HG03378 (cell line): Measurements from ENCODE around the gene SLCO3A1.
"Not testable (repeated sequence)": the region's sequence is repeated elsewhere in the genome, so short reads cannot be mapped to it uniquely, and the experiment has no call there.

Experiments
- ATAC-seq: cut with Tn5 transposase; IDR thresholded peaks from one replicate; pipeline ENCODE4 v1.9.1; 2021; ENCODE audit warnings: mild to moderate bottlenecking, moderate library complexity; ENCODE audit not compliant: unreplicated experiment

SLCO3A1 gene

GRCh38 chr15:91961357-91961756, 107.8 kb downstream of the SLCO3A1 start:
- no peak for ATAC-seq

DNA sequence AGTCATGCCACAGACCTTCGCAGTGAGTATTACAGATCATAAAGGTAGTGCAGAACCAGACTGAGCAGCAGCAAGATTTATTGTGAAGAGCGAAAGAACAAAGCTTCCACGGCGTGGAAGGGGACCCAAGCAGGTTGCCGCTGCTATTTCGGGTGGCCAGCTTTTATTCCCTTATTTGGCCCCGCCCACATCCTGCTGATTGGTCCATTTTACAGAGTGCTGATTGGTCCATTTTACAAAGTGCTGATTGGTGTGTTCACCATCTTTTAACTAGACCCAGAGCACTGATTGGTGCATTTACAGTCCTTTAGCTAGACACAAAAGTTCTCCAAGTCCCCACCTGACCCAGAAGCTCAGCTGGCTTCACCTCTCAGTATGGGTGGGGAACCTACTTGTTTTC, 110.2 kb downstream of the SLCO3A1 start:
- not testable (repeated sequence) for ATAC-seq

DNA sequence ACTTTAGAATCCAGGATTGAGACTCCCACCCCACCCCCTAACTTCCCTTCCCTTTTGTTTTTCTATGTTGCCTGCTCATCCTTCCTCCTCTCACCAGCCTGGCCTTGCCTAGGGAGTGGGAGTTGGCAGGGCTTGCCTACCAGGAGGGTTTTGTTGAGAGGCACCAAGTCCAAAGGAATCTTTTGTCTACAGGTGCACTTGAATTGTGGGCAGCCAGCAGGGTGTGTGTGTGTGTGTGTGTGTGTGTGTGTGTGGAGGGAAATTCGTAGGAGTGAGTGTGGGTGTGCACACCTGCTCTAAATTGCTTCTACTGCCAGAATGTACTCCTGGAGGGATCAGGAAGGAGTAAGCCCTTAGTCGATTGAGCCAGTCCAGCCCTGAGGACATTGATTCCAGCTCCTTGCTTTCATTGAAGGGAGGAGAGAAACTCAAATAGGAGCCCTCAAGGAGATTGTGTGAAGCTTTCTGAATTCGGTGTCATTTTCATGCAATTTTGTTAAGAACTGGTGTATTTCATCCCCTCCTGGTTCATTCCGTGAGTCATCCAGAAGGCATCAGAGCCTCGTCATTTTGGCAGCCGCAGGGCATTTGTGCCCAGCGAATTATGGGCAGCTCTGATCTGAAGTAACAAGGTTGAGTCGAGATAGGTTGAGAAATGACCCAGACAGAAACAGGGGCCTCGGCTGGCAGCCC, 112.1 kb downstream of the SLCO3A1 start:
- ATAC-seq: no peak

GRCh38 chr15:91966194-91966552, 112.7 kb downstream of the SLCO3A1 start:
- no peak for ATAC-seq

DNA sequence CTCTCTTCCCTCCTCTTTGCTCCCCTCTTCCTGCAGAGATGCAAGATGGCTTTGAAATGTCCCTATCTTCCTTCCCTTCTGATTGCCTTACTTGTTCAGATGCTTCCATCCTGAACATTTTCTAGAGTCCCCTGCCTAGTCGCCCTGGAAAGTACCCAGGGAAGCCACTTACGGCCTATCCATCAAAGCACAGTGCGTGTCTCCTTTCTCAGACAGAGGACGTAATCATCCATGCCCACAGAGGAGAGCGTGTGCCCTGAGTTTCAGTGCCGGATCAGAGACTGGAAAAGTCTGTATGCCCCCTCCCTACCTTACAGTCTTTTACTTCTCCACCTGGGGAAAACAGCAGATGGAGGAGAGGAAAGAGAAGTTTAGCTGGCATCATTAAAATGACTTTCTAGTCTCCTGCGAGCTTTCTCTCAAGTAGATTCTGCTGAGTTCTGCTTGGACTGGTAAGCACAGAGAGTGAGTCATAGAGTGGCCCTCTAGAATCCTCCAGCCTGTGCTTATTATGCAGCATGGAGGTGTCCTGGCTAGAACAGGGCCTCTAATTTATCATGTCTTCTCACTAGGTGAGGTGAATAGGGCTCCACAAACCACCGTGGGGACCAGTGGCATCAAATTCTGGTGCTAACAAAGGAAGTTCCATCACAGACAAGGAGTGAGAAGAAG, 114.6 kb downstream of the SLCO3A1 start:
- no peak for ATAC-seq

DNA sequence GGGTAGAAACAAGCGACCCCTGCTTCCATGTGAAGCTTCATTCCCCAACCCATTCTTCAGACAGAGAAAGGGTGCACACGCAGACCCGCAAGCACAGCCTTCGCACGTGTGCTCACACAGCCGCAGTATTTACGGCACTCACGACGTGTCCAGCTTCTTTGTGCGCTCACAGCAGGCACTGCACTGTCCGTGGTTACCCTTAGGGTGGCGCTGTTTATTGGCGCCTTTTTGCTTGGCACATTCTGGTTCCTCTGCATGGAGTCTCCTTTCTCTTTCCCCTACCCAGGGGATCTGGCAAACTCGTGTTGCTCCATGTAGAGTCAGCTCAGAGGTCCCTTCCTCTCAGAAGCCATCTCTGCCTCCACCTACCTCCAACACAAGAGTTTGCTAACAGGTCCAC, 115.1 kb downstream of the SLCO3A1 start:
- ATAC-seq: no peak

GRCh38 chr15:91970142-91970541, 116.6 kb downstream of the SLCO3A1 start:
- ATAC-seq: no peak

DNA sequence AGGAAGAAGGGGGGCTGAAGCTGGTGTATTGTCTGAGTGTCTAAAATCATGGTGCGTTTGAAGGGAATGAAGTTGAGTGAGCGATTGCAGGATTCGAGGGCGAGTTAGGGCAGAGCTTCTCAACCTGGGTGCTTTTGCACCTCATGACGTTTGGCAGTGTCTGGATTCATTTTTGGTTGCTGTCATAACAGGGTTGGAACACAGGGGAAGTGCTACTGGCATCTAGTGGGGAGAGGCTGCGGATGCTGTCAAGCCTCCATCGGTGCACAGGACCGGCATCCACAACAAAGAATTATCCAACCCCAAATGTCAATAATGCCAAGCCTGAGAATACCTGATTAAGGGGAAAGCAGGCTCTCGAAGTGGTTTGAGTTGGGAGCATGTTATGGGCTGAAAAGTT, 120.0 kb downstream of the SLCO3A1 start:
- no peak for ATAC-seq

GRCh38 chr15:91974321-91974720, 120.8 kb downstream of the SLCO3A1 start:
- ATAC-seq: no peak

GRCh38 chr15:91975241-91975978, 121.9 kb downstream of the SLCO3A1 start:
- ATAC-seq: no peak

DNA sequence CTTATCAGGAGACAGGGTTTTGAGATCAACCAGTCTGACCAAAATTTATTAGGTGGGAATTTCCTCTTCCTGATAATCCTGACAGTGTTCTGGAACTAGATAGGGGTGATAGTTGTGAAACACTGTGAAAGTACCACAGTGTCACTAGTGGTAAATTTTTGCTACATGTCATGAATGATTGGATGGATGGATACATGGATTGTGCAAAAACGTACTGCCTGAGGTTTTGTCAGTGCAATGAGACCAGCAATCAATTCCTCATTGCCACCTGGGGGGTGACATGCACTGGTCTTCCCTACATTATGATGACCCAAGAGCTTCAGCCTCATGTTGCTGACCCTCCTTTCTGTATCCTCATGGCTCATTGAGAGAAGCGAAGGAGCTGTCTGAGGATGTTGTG, 123.5 kb downstream of the SLCO3A1 start:
- ATAC-seq: no peak

DNA sequence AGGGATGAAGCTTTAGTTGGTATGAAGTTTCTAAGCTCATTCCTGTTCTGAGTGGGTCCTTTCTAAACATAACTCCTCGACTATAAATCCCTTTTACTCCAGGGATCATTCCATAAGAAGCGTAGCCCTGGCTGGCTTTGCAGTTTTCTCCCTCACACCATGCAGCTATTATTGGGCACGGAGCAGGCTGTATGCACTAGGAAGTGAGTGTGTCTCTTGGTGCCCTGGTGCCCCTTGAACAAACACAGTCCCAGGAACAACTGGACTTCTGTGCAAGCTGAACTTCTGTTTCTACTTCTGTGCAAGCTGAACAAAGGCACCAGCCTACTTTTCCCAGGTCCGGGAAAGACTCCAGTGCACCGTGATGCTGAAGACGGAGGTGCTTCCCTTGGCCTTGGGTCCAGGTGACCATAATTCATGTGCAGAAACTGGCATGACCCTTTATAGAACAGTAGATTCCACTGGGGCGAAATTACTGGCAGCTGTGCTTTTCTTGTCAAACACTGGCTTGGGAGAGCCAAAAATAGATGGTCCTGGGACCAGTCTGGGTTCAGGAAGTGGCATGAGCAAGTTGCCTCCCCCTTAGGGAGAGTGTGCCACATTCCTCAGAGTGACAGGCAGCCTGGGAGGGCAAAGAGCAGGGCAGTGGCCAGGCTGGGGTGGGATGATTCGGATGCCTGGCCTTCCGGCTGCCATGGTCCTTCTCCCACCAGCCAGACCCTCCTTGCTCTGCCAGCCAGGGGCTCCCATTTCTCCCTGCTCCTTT, 127.2 kb downstream of the SLCO3A1 start:
- ATAC-seq: no peak

DNA sequence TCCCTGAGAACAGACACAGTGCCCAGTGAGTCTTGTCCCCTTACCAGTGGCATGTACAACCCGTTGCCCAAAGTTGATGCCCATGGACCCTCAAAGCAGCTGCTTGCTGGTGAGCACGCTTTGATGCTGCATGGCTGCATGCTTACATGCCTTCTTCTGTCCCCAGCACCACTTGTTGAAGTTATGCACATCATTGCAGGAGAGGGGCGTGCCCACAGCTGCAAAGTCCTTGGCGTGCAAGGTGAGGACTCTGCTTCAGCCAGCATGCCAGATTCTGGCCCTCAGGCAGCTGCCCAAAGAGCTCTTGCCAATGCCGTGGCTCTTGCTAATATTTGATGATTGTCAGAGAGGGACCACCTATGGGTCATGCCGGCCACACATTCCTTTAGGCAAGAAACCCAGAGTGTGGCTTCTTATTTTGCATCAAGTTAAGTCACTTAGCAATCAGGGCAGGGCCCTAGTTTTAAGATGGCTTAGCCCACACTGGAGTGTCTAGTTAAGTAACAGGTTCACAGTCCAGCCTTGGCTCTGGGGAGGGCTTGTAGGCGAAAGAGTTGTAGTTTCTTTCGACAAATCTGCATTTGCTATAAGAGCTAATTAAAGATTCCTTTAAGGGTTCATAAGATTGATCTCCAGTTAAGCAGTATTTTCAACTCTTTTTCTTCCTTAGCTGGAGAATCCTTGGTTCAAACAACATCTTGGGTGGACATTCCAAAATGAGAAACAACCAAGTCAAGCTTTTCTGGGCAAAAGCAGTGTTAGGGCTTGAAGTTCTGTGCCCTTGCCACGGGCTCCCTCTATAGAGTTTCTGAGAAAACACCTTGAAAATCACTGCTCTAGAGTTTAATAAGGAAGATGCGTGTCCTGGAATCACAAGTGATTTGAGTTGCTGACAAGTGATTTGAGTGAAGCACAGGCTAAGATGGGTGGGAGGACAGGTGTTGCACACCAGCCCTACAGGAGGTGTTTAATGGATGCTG, 128.6 kb downstream of the SLCO3A1 start:
- no peak for ATAC-seq

GRCh38 chr15:91983729-91984340, 130.3 kb downstream of the SLCO3A1 start:
- no peak for ATAC-seq

GRCh38 chr15:91985297-91985696, 131.8 kb downstream of the SLCO3A1 start:
- ATAC-seq: no peak

DNA sequence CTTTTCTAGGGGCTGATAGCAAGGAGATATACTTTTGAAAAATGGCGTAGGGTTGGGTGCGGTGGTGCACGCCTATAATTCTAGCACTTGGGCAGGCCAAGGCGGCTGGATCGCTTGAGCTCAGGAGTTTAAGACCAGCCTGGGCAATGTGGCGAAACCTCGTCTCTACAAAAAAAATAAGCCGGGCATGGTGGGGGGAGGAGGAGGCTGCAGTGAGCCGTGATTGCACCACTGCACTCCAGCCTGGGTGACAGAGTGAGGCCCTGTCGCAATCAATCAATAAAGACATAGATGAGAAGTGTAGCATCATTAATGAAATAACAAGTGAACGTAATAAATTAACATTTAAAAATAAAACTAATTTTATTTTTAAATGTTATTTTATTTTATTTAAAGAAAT, 134.6 kb downstream of the SLCO3A1 start:
- ATAC-seq: no peak

DNA sequence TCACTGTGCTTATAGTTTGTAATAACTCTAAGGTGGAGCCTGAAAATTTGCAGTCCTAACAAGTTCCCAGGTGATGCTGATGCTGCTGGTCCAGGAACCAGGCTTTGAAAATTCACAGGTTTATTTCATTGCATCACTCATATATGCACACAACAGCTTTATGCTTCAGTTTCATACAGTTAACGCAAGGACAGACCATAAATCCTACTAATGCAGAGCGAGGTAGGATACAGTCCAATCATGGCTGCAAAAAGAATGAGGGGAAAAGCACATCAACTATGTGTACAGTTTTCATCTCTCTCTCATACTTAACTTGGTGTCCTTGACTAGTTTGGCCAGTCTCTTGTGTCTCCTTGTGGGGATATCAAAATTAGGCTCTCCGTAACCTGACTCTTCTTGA, 135.1 kb downstream of the SLCO3A1 start:
- no peak for ATAC-seq

DNA sequence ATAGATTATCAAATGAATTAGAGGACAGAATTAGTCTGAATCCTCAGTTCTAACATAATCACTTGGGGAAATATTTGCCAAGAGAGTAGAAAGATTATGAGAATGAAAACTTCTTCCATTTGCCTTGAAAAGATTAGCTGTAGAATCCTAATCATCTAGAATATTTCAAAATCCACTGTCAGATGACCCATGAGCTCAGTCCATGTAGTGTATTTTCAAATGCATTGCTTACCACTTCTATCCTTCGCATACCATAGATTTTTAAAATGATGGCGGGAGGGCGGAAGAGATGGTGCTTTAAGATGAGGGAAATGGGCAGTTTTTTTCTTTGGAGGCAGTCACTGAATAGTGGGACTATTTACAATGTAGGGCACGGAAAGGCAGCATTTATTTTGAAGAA, 136.3 kb downstream of the SLCO3A1 start:
- ATAC-seq: no peak

- ATAC-seq: no peak
Measured at GRCh38 chr15:91992945-91993344, 139.4 kb downstream of the SLCO3A1 start.

GRCh38 chr15:91995146-91995545, 141.6 kb downstream of the SLCO3A1 start:
- ATAC-seq: no peak
